ENCODE measurements around the gene NEDD8.

- TF ChIP-seq CTCF (IDR thresholded peaks at IDR 0.05; ENCODE audit: low read length) (no peak), EZH2 (IDR thresholded peaks at IDR 0.05; ENCODE audit: borderline replicate concordance, low read length) (no peak)
Observed at GRCh38 chr14:24206260-24207103, 25.7 kb downstream of the NEDD8 start.
